ENCODE data around the gene WDR73. TPM values are rescaled to one million over a fixed set of nuclear protein-coding genes. Genes with fewer than 3 reads are reported as not detected.

Gene WDR73
- total and polyA plus RNA-seq, 4 donors: 7.5 to 16.0 (median 10.1) TPM

GRCh38 chr15:84658788-84659411 lies 4.8 kb upstream of the WDR73 start:
- Histone ChIP-seq H3K4me3 (ENCODE audit: low read depth in 1 of 3, low read length in 3 of 3) (peak overlapping the region in 1 of 3 donors; percentile 57), H3K27ac (ENCODE audit: low read depth in 1 of 2, low read length in 2 of 2) (peak overlapping the region; percentile 4 to 47), H3K4me1 (ENCODE audit: control insufficient read depth in 4 of 4, insufficient read depth in 4 of 4, low read length in 3 of 4) (peaks cover 0 to 17% (median 11%) of the 10 kb centered on the region in 4 donors), H3K9ac (ENCODE audit: low read depth in 1 of 2, low read length in 2 of 2) (peak overlapping the region in 1 of 2 donors; percentile 52), H3K27me3 (ENCODE audit: control insufficient read depth in 4 of 4, insufficient read depth in 4 of 4, low read length in 3 of 4) (no peaks in the 10 kb centered on the region), H3K9me3 (ENCODE audit: control insufficient read depth in 4 of 4, low read length in 3 of 4) (no peaks in the 10 kb centered on the region), H3K36me3 (ENCODE audit: control insufficient read depth in 4 of 4, insufficient read depth in 3 of 4, low read depth in 1 of 4, low read length in 3 of 4) (no peaks in the 10 kb centered on the region)
- DNase-seq (ENCODE audit: low spot score): no peak
- no peak for TF ChIP-seq FOXA2 (IDR thresholded peaks at IDR 0.05)
- no peak for TF ChIP-seq EGR1 (IDR thresholded peaks at IDR 0.05; ENCODE audit: low read depth in 2 of 2)
- TF ChIP-seq CTCF (IDR thresholded peaks at IDR 0.05; ENCODE audit: low read depth, low read length, missing input control): no peak
- no peak for TF ChIP-seq JUND (IDR thresholded peaks at IDR 0.05)
- TF ChIP-seq, protein P1, sequence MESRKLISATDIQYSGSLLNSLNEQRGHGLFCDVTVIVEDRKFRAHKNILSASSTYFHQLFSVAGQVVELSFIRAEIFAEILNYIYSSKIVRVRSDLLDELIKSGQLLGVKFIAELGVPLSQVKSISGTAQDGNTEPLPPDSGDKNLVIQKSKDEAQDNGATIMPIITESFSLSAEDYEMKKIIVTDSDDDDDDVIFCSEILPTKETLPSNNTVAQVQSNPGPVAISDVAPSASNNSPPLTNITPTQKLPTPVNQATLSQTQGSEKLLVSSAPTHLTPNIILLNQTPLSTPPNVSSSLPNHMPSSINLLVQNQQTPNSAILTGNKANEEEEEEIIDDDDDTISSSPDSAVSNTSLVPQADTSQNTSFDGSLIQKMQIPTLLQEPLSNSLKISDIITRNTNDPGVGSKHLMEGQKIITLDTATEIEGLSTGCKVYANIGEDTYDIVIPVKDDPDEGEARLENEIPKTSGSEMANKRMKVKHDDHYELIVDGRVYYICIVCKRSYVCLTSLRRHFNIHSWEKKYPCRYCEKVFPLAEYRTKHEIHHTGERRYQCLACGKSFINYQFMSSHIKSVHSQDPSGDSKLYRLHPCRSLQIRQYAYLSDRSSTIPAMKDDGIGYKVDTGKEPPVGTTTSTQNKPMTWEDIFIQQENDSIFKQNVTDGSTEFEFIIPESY (IDR thresholded peaks at IDR 0.05): no peak
- TF ChIP-seq HNF4G (IDR thresholded peaks at IDR 0.05): no peak
- TF ChIP-seq RAD21 (IDR thresholded peaks at IDR 0.05): no peak
- no peak for TF ChIP-seq FOXA1 (IDR thresholded peaks at IDR 0.05)
- no peak for TF ChIP-seq RXRA (IDR thresholded peaks at IDR 0.05)
- TF ChIP-seq, protein P2, sequence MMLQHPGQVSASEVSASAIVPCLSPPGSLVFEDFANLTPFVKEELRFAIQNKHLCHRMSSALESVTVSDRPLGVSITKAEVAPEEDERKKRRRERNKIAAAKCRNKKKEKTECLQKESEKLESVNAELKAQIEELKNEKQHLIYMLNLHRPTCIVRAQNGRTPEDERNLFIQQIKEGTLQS (IDR thresholded peaks at IDR 0.05): no peak
- TF ChIP-seq HNF4A (conservative IDR thresholded peaks at IDR 0.05): no peak
- TF ChIP-seq TAF1 (conservative IDR thresholded peaks at IDR 0.05): no peak
- TF ChIP-seq YY1 (IDR thresholded peaks at IDR 0.05): no peak
- no peak for TF ChIP-seq NR2F2 (IDR thresholded peaks at IDR 0.05)
- no peak for TF ChIP-seq GABPA (IDR thresholded peaks at IDR 0.05 in 1 of 2, conservative IDR thresholded peaks at IDR 0.05 in 1 of 2)
- no peak for TF ChIP-seq MAX (IDR thresholded peaks at IDR 0.05)
- WGBS: 54% methylated on average over 7 of the region's 7 CpGs

DNA sequence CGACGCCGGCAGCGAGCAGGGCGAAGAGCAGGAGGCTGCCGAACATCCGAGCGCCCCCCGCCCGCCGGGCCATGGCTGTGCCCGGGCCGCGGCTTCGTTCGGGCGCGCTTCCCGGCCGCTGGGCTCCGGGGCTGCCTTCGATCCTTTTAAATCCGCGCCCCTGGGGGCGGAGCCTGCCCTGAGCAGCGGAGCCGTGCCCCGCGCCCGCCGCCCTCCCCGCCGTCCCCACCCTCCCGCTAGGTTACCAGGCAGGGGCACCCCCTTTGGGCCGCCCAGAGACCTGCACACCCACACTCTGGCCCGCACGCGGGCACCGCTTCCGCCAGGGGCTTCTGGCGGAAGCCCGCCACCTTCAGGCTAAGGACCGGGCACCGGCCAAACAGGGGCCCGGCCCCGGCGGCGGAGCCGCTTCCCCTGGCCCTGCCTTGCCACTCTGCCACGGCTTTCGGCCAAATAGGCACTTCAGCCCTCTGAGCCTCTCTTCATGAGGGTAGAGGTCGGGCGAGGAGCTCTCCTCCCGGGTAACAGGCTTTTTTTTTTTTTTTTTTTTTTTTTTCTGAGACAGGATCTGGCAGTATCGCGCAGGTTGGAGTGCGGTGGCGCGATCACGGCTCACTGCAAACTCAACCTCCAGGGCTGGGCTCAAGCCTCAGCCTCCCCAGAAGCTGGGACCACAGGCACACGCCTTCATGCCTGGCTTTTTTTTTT lies 4.2 kb upstream of the WDR73 start, which contains the start of gene NMB:
NMB (minus strand) TSS at position 120 of the 708 bp plus-strand sequence; CDS start at position 73, 47 bp downstream.
- Histone ChIP-seq H3K9me3 (ENCODE audit: control insufficient read depth in 4 of 4, low read length in 3 of 4) (no peaks in the 10 kb centered on the region), H3K9ac (ENCODE audit: low read depth in 1 of 2, low read length in 2 of 2) (peak within 1 kb of the TSS in 1 of 2 donors; percentile 52), H3K36me3 (ENCODE audit: control insufficient read depth in 4 of 4, insufficient read depth in 3 of 4, low read depth in 1 of 4, low read length in 3 of 4) (no peaks in the 10 kb centered on the region), H3K4me1 (ENCODE audit: control insufficient read depth in 4 of 4, insufficient read depth in 4 of 4, low read length in 3 of 4) (peaks cover 3 to 23% (median 16%) of the 10 kb centered on the region in 4 donors), H3K4me3 (ENCODE audit: low read depth in 1 of 3, low read length in 3 of 3) (peak within 1 kb of the TSS; percentile 16 to 57 (median 19)), H3K27ac (ENCODE audit: low read depth in 1 of 2, low read length in 2 of 2) (peak within 1 kb of the TSS; percentile 44 to 47), H3K27me3 (ENCODE audit: control insufficient read depth in 4 of 4, insufficient read depth in 4 of 4, low read length in 3 of 4) (no peaks in the 10 kb centered on the region)
- WGBS: under 1% methylated on average over 61 of the region's 61 CpGs
- DNase-seq (ENCODE audit: low spot score): peak; percentile 77
- TF ChIP-seq FOXA1 (IDR thresholded peaks at IDR 0.05) (no peak), EGR1 (IDR thresholded peaks at IDR 0.05; ENCODE audit: low read depth in 2 of 2) (no peak), TAF1 (conservative IDR thresholded peaks at IDR 0.05) (no peak), YY1 (IDR thresholded peaks at IDR 0.05) (peak; percentile 39), REST (IDR thresholded peaks at IDR 0.05) (peak; percentile 20), CTCF (IDR thresholded peaks at IDR 0.05; ENCODE audit: low read depth, low read length, missing input control) (peak; percentile 54), HNF4A (conservative IDR thresholded peaks at IDR 0.05) (no peak), RAD21 (IDR thresholded peaks at IDR 0.05) (peak; percentile 59 to 71), SP1 (IDR thresholded peaks at IDR 0.05) (peak; percentile 25), RXRA (IDR thresholded peaks at IDR 0.05) (no peak), MAX (IDR thresholded peaks at IDR 0.05) (no peak), FOXA2 (IDR thresholded peaks at IDR 0.05) (no peak), HNF4G (IDR thresholded peaks at IDR 0.05) (no peak)
- TF ChIP-seq, protein P2 (IDR thresholded peaks at IDR 0.05): no peak

All from liver (tissue), 9 donors.